Neural cell (in vitro differentiated cells): ENCODE data around the gene ADAMTS15.

Source experiments
- CTCF ChIP-seq: fragments of 450-650 bp; IDR thresholded peaks from 2 replicates; pipeline ENCODE4 v1.5.1; 2014; ENCODE audit warnings: antibody characterized with exemption, mild to moderate bottlenecking, moderate library complexity; ENCODE audit not compliant: poor library complexity, severe bottlenecking
- EZH2 ChIP-seq: fragments of 200-600, 300-800 bp; shearing (Covaris generic), sonication (generic); IDR thresholded peaks from 2 replicates; pipeline ENCODE4 v1.6.1; 2014; ENCODE audit warnings: antibody characterized with exemption, low read length, borderline replicate concordance, mild to moderate bottlenecking; ENCODE audit not compliant: insufficient read depth, poor library complexity, severe bottlenecking
- POLR2AphosphoS5 ChIP-seq: IDR thresholded peaks from 2 replicates; pipeline ENCODE4 v1.6.1; 2012

- TF ChIP-seq POLR2AphosphoS5 (no peak), EZH2 (no peak), CTCF (no peak)
Observed at GRCh38 chr11:130488848-130489584, 40.6 kb downstream of the ADAMTS15 start.
